CD4-positive, alpha-beta T cell treated with Interleukin-10 for 1 hour (primary cell): ENCODE measurements around the gene GPR78.
"Not testable (repeated sequence)": the region's sequence is repeated elsewhere in the genome, so short reads cannot be mapped to it uniquely, and the experiment has no call there.

Experiments
- DNase-seq: peaks from one replicate; pipeline ENCODE4 v3.0.0-alpha.2; 2020

GPR78 gene

GRCh38 chr4:8568068-8568668 is 12.0 kb upstream of the GPR78 start:
- no peak for DNase-seq

GRCh38 chr4:8570201-8570600 is 10.0 kb upstream of the GPR78 start:
- DNase-seq: no peak

DNA sequence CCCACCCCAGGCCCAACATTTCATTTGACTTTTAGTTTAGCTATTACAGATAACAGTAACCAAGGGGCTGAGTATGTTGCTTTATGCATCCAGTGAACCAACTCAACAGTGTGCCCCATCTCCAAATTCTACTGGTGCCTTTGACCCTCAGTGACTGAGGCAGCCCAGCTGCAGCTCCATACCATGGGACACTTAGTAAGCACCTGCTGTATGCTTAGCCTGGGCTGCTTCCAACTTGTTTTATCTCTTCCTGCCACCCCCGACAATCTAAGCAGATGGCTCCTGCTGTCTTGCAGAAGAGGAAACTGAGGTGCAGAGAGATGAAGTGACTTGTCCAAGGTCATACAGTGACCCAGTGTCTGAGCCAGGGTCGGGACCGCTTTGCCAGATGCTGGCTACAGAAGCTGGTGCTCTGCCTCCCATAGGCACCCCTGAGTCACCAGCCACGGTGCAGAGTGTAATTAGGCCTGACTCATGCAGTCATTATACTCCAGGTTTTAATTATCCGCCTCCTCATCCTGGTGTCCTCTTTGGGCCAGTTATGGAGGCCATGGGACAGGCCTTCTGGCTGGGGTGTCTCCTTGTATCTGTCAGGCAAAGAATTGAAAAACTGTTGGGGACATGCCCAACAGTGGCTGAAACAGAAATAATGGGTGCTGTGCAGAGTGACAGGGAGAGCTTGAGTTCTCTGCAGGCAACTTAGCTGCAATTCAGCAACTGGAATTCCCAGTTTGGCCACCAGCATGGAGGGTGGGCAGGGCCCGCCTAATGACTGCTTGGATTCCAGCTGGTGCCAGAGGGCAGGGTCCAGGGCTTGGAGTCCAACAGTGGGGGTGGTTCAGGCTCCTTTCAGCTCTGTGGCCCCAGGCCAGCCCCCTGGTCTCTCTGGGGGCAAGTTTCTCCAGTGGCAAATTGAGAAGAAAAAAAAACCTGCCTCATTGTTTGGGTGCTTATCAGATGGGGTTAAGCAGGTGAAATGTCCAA is 8.2 kb upstream of the GPR78 start:
- DNase-seq: no peak

DNA sequence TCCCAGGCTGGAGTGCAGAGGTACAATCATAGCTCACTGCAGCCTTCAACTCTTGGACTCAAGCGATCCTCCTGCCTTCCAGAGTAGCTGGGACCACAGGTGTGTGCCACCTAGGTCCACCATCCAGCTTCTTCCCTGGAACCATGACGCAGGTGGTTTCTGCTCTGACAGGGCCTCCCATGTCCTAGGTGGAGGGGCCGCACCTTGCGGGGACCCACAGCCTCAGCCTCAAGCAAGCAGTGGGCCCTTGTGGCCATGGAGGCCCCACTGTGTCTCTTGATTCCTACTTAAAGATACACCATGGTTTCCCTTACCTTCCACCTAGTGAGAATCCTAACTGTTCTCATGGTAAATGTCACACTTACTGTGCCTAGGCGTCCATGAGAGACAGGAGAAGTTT is 6.9 kb upstream of the GPR78 start:
- no peak for DNase-seq

GRCh38 chr4:8574796-8575370 is 5.3 kb upstream of the GPR78 start:
- DNase-seq: no peak

DNA sequence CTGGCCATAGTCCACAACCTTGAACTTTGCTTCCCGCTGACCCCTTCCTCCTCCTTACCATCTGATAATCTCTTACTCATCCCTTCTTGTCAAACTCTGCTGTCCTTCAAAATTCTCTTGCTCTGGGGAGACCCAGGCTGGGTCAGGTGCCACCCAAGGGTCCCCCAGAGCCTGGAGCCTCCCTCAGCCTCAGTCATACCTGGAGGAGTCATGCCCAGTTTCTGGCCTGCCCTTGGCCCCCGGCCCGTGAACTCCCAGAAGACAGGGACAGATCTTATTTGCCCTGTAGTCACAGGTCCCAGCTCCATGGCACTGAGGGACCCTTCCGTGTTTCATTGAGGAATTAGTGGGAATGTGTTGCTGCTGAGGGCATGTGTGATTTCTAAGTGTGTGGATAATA is 4.7 kb upstream of the GPR78 start:
- DNase-seq: no peak

GRCh38 chr4:8576591-8576990 is 3.6 kb upstream of the GPR78 start:
- not testable (repeated sequence) for DNase-seq

DNA sequence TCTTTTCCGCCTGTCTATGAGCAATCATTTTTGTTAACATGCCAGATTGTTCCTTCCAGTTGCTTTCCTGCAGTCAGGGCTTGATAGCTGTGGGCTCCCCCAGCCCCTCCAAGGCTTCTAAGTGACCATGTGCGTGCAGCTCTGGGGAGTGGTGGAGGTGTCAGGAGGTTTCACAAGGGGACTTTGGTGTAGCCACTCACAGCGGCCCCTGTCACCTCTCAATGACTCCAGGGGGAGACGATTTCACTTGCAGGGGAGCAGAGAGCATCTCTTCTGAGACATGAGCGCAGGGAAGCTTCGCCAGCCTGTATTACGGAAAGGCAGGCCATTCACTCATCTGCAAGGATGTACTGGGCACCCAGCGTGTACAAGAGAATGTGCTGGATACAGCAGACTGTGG is 3.1 kb upstream of the GPR78 start:
- no peak for DNase-seq

- DNase-seq: no peak
These were observed 2.2 kb upstream of the GPR78 start for GRCh38 chr4:8577972-8578371.

DNA sequence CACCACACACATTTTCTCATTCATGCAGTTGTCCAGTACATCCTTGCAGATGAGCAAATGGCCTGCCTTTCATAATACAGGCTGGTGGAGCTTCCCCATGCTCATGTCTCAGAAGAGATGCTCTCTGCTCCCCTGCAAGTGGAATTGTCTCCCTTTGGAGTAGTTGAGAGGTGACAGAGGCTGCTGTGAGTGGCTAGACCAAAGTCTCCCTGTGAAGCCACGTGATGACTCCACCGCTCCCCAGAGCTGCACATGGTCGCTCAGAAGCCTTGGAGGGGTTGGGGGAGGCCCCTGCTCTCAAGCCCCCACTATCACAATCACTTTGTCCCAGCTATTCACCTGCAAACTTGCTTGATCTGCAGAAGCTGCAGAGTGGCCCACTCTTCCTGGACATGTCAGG is 1.5 kb upstream of the GPR78 start:
- no peak for DNase-seq

GRCh38 chr4:8579526-8580320 is 469 bp upstream of the GPR78 start:
- DNase-seq: no peak

- no peak for DNase-seq
These were observed 1.1 kb downstream of the GPR78 start for GRCh38 chr4:8581094-8581861.

- DNase-seq: no peak
These were observed 1.8 kb downstream of the GPR78 start for GRCh38 chr4:8582016-8582415.

DNA sequence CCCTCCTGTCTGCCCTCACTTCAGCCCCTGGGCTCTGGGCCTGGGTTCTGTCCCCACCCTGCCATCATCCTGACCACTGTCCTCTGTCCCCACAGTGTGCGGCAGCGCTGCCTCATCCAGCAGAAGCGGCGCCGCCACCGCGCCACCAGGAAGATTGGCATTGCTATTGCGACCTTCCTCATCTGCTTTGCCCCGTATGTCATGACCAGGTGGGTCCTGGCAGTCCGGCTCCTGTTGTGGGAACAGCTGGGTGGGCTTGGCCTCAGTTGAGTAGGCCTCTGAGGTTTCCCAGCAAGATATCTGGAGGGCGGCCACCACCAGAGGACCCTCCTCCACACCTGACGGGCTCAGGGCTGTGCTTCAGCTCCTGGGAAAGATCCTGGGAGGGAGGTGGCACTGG is 2.2 kb downstream of the GPR78 start:
- DNase-seq: no peak

DNA sequence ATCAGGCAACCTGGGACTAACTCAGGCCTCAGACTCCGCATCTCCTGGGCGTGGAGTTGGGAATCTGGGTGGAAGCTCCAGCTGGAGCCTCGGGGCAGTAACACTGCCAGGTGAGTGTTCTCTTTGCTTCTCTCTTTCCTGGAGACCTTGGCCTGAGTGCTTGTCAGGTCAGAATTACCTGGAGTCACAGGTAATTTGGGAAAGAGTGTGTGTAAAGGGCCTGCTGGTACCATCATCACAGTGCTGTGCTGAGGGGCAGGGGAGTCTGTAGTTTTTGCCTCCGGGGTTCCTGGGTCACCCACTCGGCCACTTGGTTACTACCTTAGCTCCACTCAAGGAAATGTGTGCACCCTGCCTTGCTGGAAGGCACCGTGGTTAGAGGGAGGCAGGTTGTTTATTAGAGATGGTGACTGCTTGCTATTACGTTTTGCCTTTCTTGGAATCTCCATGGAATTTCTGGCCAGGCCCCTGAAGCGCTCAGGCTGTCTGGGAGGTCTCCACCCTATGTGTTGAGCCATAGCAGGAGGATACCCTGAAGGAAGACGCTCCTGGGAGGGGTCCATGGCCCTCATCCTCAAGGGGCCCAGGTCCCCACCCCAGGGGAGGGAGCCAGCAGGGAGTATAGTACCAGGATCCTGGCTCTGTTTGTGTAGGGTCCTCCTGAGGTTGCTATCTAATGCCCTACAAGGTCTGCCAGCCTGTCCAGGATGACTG is 2.9 kb downstream of the GPR78 start:
- no peak for DNase-seq

DNA sequence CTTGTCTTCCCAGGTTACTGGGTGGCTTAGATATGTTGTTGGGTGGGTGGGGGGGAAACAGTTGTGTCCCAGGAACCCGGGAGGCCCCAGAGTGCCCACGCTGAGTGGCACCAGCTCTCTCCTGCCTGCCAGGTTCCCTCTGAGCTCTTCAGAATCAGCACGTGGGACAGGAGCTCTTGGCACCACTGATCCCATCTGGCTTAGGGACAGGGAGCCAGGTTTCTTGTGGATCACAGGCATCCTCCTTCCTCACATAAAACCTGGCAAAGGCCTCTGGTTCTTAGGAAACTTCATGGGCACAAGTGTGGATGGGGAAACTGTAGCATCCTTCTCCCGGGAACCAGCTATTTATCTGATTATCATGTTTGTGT is 3.4 kb downstream of the GPR78 start:
- DNase-seq: no peak

GRCh38 chr4:8585186-8585585 is 5.0 kb downstream of the GPR78 start:
- no peak for DNase-seq

DNA sequence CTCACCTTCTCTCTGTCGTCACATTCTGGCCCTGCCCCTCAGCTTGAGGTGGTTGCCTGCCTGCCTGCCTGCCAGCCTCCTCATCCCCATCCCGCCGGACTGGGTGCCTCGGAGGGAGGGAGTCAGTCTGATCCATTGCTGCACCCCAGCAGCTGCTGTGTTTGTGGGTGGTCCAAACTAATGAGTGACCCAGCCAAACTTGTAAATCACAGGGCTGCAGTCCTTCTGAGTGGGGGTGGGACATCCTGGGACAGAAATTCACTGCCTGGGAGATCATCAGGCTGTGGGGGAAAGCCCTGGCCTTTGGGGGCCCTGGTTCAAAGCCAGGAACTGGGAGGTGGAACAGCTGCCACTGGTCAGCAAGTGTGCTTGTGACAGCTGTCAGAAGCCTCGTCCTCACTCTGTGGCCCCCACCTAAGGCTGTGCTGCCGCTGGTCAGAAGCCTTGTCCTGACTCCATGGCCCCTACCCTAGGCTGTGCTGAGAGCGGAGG is 5.6 kb downstream of the GPR78 start:
- no peak for DNase-seq

DNA sequence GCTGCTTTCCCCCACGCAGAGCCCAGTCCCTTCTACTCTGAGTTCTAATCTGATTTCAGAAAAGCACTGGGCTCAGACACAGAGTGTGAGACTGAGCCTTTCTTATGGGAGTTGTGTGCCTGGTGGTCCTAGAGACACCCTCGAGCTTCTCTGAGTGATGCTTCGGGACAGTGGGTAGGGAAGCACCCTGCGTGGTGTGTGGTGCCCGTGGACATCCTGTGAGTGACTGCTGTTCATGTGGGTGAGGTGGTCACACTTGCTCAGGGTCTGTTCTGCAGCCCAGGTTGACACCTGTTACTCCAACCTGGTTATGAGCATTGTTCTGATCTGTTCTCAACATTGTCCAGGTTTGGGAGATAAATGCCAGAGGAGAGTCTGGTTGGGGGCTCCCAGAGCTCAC is 6.1 kb downstream of the GPR78 start:
- DNase-seq: no peak

DNA sequence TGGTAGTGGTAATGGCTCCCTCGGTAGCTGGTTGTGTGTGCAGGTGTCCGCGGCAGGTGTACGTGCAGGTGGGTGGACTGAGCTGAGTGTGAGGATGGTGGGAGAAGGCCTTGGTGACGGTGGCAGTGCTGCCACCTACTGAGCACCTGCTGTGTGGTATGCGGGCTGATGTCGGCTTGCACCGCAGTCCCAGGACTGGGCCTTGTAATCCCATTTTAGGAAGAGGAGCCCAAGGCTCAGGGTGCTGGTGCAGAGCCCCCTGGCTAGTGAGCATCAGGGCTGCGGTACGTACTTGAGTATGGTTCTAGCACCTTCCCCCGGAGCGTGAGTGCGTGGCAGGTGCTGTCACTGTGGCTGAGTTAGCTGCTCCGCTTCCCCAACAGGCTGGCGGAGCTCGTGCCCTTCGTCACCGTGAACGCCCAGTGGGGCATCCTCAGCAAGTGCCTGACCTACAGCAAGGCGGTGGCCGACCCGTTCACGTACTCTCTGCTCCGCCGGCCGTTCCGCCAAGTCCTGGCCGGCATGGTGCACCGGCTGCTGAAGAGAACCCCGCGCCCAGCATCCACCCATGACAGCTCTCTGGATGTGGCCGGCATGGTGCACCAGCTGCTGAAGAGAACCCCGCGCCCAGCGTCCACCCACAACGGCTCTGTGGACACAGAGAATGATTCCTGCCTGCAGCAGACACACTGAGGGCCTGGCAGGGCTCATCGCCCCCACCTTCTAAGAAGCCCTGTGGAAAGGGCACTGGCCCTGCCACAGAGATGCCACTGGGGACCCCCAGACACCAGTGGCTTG is 6.7 kb downstream of the GPR78 start:
- no peak for DNase-seq
